H9 (cell line): ENCODE results near the gene PALD1. TPM values are rescaled to one million over a fixed set of nuclear protein-coding genes. Genes with fewer than 3 reads are reported as not detected.

Experiments used
- DNase-seq: peaks from one replicate; pipeline ENCODE4 v3.0.0-alpha.2; 2017
- H2AFZ ChIP-seq: one replicate; pipeline ENCODE4 v1.6.1; 2013; ENCODE audit warnings: mild to moderate bottlenecking, low read length, control low read depth, moderate library complexity
- H2AK5ac ChIP-seq: 2 replicates; pipeline ENCODE4 v1.6.1; 2013; ENCODE audit warnings: low read length, control low read depth, mixed read lengths; ENCODE audit not compliant: insufficient read length
- H2BK120ac ChIP-seq: one replicate; pipeline ENCODE4 v1.6.1; 2013; ENCODE audit warnings: low read depth, mild to moderate bottlenecking, low read length, control low read depth, inconsistent platforms; ENCODE audit not compliant: poor library complexity, severe bottlenecking
- H2BK12ac ChIP-seq: 2 replicates; pipeline ENCODE4 v1.6.1; 2013; ENCODE audit warnings: low read length, control low read depth, mixed read lengths, low read depth; ENCODE audit not compliant: insufficient read length
- H2BK15ac ChIP-seq: 2 replicates; pipeline ENCODE4 v1.6.1; 2013; ENCODE audit warnings: low read depth, low read length, control low read depth
- H2BK20ac ChIP-seq: one replicate; pipeline ENCODE4 v1.6.1; 2013; ENCODE audit warnings: low read depth, mild to moderate bottlenecking, low read length, control low read depth, inconsistent platforms; ENCODE audit not compliant: poor library complexity, severe bottlenecking
- H2BK5ac ChIP-seq: 2 replicates; pipeline ENCODE4 v1.6.1; 2013; ENCODE audit warnings: low read length, control low read depth, mixed read lengths; ENCODE audit not compliant: insufficient read length
- H3K14ac ChIP-seq: 2 replicates; pipeline ENCODE4 v1.6.1; 2013; ENCODE audit warnings: low read length, control low read depth; ENCODE audit not compliant: insufficient read depth
- H3K18ac ChIP-seq: 2 replicates; pipeline ENCODE4 v1.6.1; 2013; ENCODE audit warnings: low read depth, mild to moderate bottlenecking, mixed read lengths, low read length, control low read depth; ENCODE audit not compliant: insufficient read length
- H3K23ac ChIP-seq: 2 replicates; pipeline ENCODE4 v1.6.1; 2013; ENCODE audit warnings: low read length, control low read depth, mixed read lengths, low read depth; ENCODE audit not compliant: insufficient read length
- H3K23me2 ChIP-seq: 2 replicates; pipeline ENCODE4 v1.6.1; 2013; ENCODE audit warnings: low read depth, mild to moderate bottlenecking, mixed read lengths, low read length, control low read depth; ENCODE audit not compliant: insufficient read length, poor library complexity, severe bottlenecking
- H3K27ac ChIP-seq: 2 replicates; pipeline ENCODE4 v1.5.1; 2013; ENCODE audit warnings: low read length, control low read depth, mixed read lengths, low read depth; ENCODE audit not compliant: insufficient read length
- H3K27me3 ChIP-seq: 2 replicates; pipeline ENCODE4 v1.6.1; 2013; ENCODE audit warnings: low read length, control low read depth, inconsistent platforms; ENCODE audit not compliant: insufficient read depth
- H3K4ac ChIP-seq: 2 replicates; pipeline ENCODE4 v1.6.1; 2013; ENCODE audit warnings: low read depth, mild to moderate bottlenecking, control low read depth, inconsistent platforms, low read length, moderate library complexity
- H3K4me1 ChIP-seq: 2 replicates; pipeline ENCODE4 v1.6.1; 2013; ENCODE audit warnings: low read length, control low read depth, inconsistent platforms; ENCODE audit not compliant: insufficient read depth
- H3K4me2 ChIP-seq: 2 replicates; pipeline ENCODE4 v1.6.1; 2013; ENCODE audit warnings: low read length, control low read depth, mixed read lengths; ENCODE audit not compliant: insufficient read length, insufficient read depth
- H3K56ac ChIP-seq: 2 replicates; pipeline ENCODE4 v1.6.1; 2013; ENCODE audit warnings: low read depth, mild to moderate bottlenecking, mixed read lengths, low read length, control low read depth; ENCODE audit not compliant: insufficient read length
- H3K79me1 ChIP-seq: 2 replicates; pipeline ENCODE4 v1.6.1; 2013; ENCODE audit warnings: low read depth, mild to moderate bottlenecking, moderate library complexity, low read length, control low read depth, inconsistent platforms; ENCODE audit not compliant: insufficient read depth, poor library complexity, severe bottlenecking
- H3K79me2 ChIP-seq: 2 replicates; pipeline ENCODE4 v1.6.1; 2013; ENCODE audit warnings: low read length, control low read depth, inconsistent platforms; ENCODE audit not compliant: insufficient read depth
- H3K9ac ChIP-seq: 2 replicates; pipeline ENCODE4 v1.6.1; 2013; ENCODE audit warnings: low read length, control low read depth, mixed read lengths; ENCODE audit not compliant: insufficient read length; ENCODE audit errors: extremely low read depth
- H3K9me3 ChIP-seq: one replicate; pipeline ENCODE4 v1.6.1; 2013; ENCODE audit warnings: low read depth, low read length, inconsistent platforms; ENCODE audit not compliant: control insufficient read depth
- H3T11ph ChIP-seq: one replicate; pipeline ENCODE4 v1.6.1; 2013; ENCODE audit warnings: mild to moderate bottlenecking, low read length, control low read depth, inconsistent platforms
- H4K20me1 ChIP-seq: one replicate; pipeline ENCODE4 v1.6.1; 2013; ENCODE audit not compliant: control insufficient read depth, insufficient read length, insufficient read depth
- H4K5ac ChIP-seq: 2 replicates; pipeline ENCODE4 v1.6.1; 2013; ENCODE audit warnings: low read depth, mild to moderate bottlenecking, mixed read lengths, low read length, control low read depth; ENCODE audit not compliant: insufficient read length
- H4K8ac ChIP-seq: replicated peaks from 2 replicates; pipeline ENCODE4 v1.6.1; 2013; ENCODE audit warnings: low read length, control low read depth, mixed read lengths, low read depth; ENCODE audit not compliant: insufficient read length
- H4K91ac ChIP-seq: 2 replicates; pipeline ENCODE4 v1.6.1; 2013; ENCODE audit warnings: low read depth, mild to moderate bottlenecking, moderate library complexity, mixed read lengths, low read length, control low read depth; ENCODE audit not compliant: insufficient read length
- H3K27ac Mint-ChIP-seq, 3 experiments: 2 replicates in 2 of 3; 3 replicates in 1 of 3; pipeline ENCODE4 v1.8.0; 2020 to 2021; ENCODE audit warnings: mixed read lengths in 3 of 3, mild to moderate bottlenecking in 1 of 3, moderate library complexity in 1 of 3
- H3K27me3 Mint-ChIP-seq: 2 replicates; pipeline ENCODE4 v1.8.0; 2021; ENCODE audit warnings: low read depth, mild to moderate bottlenecking, moderate library complexity, mixed read lengths
- H3K36me3 Mint-ChIP-seq, 3 experiments: 2 replicates in 2 of 3; 3 replicates in 1 of 3; pipeline ENCODE4 v1.8.0; 2020 to 2021; ENCODE audit warnings: low read depth in 3 of 3, mixed read lengths in 3 of 3; ENCODE audit not compliant: insufficient read depth in 1 of 3
- H3K4me1 Mint-ChIP-seq, 2 experiments: 2 replicates each; pipeline ENCODE4 v1.8.0; 2020; ENCODE audit warnings: mixed read lengths in 2 of 2
- H3K4me3 Mint-ChIP-seq, 2 experiments: 2 replicates in 1 of 2; 3 replicates in 1 of 2; pipeline ENCODE4 v1.8.0; 2020 to 2021; ENCODE audit warnings: mild to moderate bottlenecking in 2 of 2, mixed read lengths in 2 of 2, moderate library complexity in 1 of 2
- H3K9me3 Mint-ChIP-seq, 2 experiments: 2 replicates in 1 of 2; 3 replicates in 1 of 2; pipeline ENCODE4 v1.8.0; 2020; ENCODE audit warnings: mild to moderate bottlenecking in 2 of 2, mixed read lengths in 2 of 2, moderate library complexity in 1 of 2
- CTCF ChIP-seq: fragments of 200-600 bp; sonication (generic); conservative IDR thresholded peaks from 3 replicates; pipeline ENCODE4 v1.8.0; 2021; ENCODE audit warnings: antibody characterized with exemption, mild to moderate bottlenecking
- WGBS: extraction: QIAGEN DNeasy Blood & Tissue Kit; methylation state at CpG from one replicate; pipeline ENCODE4 v1.1.7; 2013; ENCODE audit warnings: missing lambda C conversion rate, low lambda C conversion rate, mixed read lengths; ENCODE audit not compliant: insufficient read length; ENCODE audit errors: extremely low coverage; 5-methylcytosine and 5-hydroxymethylcytosine counted together
- total RNA-seq: library from RNA; stranded (reverse); gene quantifications from 2 replicates; pipeline ENCODE4 v1.2.1, GENCODE V29; 2021

PALD1 gene
- total RNA-seq, 1 experiment from 2014 or later, result 21.1 TPM

GRCh38 chr10:70459061-70459773 is 19.4 kb upstream of the PALD1 start:
- no peak overlapping the region for H4K91ac ChIP-seq
- H2BK20ac ChIP-seq, result no peak overlapping the region
- Mint-ChIP-seq H3K36me3 (peaks cover 0 to 8% (median 0%) of the 10 kb centered on the region in 3 experiments; a peak in 2 of 7 replicates), H3K9me3 (no peaks in the 10 kb centered on the region; a peak in 2 of 5 replicates), H3K4me3 (peak overlapping the region; percentile 74), H3K4me1 (peaks cover 46 to 58% of the 10 kb centered on the region in 2 experiments), H3K27me3 (peaks cover 66% of the 10 kb centered on the region), H3K27ac (peak overlapping the region in 1 of 3 experiments; percentile 34; a peak in 2 of 7 replicates)
- H3K27ac ChIP-seq, result no peak overlapping the region
- H3K27me3 ChIP-seq, result peaks cover 14% of the 10 kb centered on the region; the same call in 1 of the 2 replicates
- no peak overlapping the region for H3K18ac ChIP-seq
- no peak overlapping the region for H3K4ac ChIP-seq
- H4K20me1 ChIP-seq, result no peaks in the 10 kb centered on the region
- no peak overlapping the region for H2AK5ac ChIP-seq
- H2BK5ac ChIP-seq, result no peak overlapping the region
- H3T11ph ChIP-seq, result no peak overlapping the region
- no peak overlapping the region for H2BK120ac ChIP-seq
- H3K9ac ChIP-seq, result no peak overlapping the region
- H3K4me2 ChIP-seq, result peak overlapping the region; percentile 43
- no peaks in the 10 kb centered on the region for H3K9me3 ChIP-seq
- peaks cover 14% of the 10 kb centered on the region for H3K23me2 ChIP-seq
- TF ChIP-seq CTCF, result no peak
- no peak overlapping the region for H3K14ac ChIP-seq
- H4K8ac ChIP-seq, result no peak overlapping the region
- no peak overlapping the region for H2AFZ ChIP-seq
- no peaks in the 10 kb centered on the region for H3K79me1 ChIP-seq
- H4K5ac ChIP-seq, result no peak overlapping the region
- peak; percentile 64 for DNase-seq
- H3K79me2 ChIP-seq, result no peaks in the 10 kb centered on the region
- no peak overlapping the region for H2BK15ac ChIP-seq
- WGBS, result no CpG with 5 or more reads among the region's 19 CpGs
- no peak overlapping the region for H3K56ac ChIP-seq
- H3K4me1 ChIP-seq, result peaks cover 13% of the 10 kb centered on the region; the same call in 1 of the 2 replicates
- H3K23ac ChIP-seq, result no peak overlapping the region
- no peak overlapping the region for H2BK12ac ChIP-seq
